Choroid plexus epithelial cell (primary cell): Measurements from ENCODE around the gene CCR8.

ENCODE experiments used
- DNase-seq: peaks from one replicate; pipeline ENCODE4 v3.0.0-alpha.2; 2010; ENCODE audit warnings: low read depth
- H3K4me3 ChIP-seq: 2 replicates; pipeline ENCODE4 v1.5.1; 2011; ENCODE audit warnings: low read depth, mild to moderate bottlenecking, control low read depth, low read length, moderate library complexity
- CTCF ChIP-seq: conservative IDR thresholded peaks from 2 replicates; pipeline ENCODE4 v1.5.1; 2011; ENCODE audit warnings: low read depth, mild to moderate bottlenecking, control low read depth, inconsistent platforms, low read length, moderate library complexity

The CCR8 gene

GRCh38 chr3:39323494-39323893 is 6.0 kb upstream of the CCR8 start:
- TF ChIP-seq CTCF = no peak
- no peak for DNase-seq

GRCh38 chr3:39325236-39325635 is 4.3 kb upstream of the CCR8 start:
- no peak for DNase-seq
- no peak overlapping the region for H3K4me3 ChIP-seq
- no peak for TF ChIP-seq CTCF

More at GRCh38 chr3:39323494-39323893, 6.0 kb upstream of the CCR8 start:
- H3K4me3 ChIP-seq = no peak overlapping the region

- no peak for TF ChIP-seq CTCF
- no peak for DNase-seq
- no peak overlapping the region for H3K4me3 ChIP-seq
Observed at GRCh38 chr3:39327053-39327745, 2.3 kb upstream of the CCR8 start.

GRCh38 chr3:39327746-39328349 is 1.7 kb upstream of the CCR8 start:
- no peak for DNase-seq
- no peak overlapping the region for H3K4me3 ChIP-seq
- no peak for TF ChIP-seq CTCF

GRCh38 chr3:39330824-39331223 is 1.3 kb downstream of the CCR8 start:
- H3K4me3 ChIP-seq = no peak overlapping the region
- TF ChIP-seq CTCF = no peak
- DNase-seq = no peak

- TF ChIP-seq CTCF = no peak
- DNase-seq = no peak
- H3K4me3 ChIP-seq = no peak overlapping the region
Observed at GRCh38 chr3:39332525-39332924, 3.0 kb downstream of the CCR8 start.

- no peak for TF ChIP-seq CTCF
- DNase-seq = no peak
- no peak overlapping the region for H3K4me3 ChIP-seq
Observed at GRCh38 chr3:39333607-39334006, 4.1 kb downstream of the CCR8 start.
